Stimulated activated CD8-positive, alpha-beta memory T cell treated with anti-CD3 and anti-CD28 coated beads, Interleukin-7, amount 100 ng/mL, for 48 hours (primary cell): Measurements from ENCODE around the gene CACNA1C.
"Not testable (repeated sequence)": the region's sequence is repeated elsewhere in the genome, so short reads cannot be mapped to it uniquely, and the experiment has no call there.

Source experiments
- DNase-seq, 2 donors: peaks; one replicate each; pipeline ENCODE4 v3.0.0-alpha.2; 2020; ENCODE audit warnings: low read depth in 1 of 2; ENCODE audit errors: extremely low read depth in 1 of 2

Gene CACNA1C

GRCh38 chr12:2672863-2673262 lies 620.1 kb downstream of the CACNA1C start:
- DNase-seq, result no peak

- no peak for DNase-seq
These were observed 621.4 kb downstream of the CACNA1C start for GRCh38 chr12:2673966-2674810.

GRCh38 chr12:2675776-2676175 lies 623.0 kb downstream of the CACNA1C start:
- DNase-seq, result no peak

- no peak for DNase-seq
These were observed 624.5 kb downstream of the CACNA1C start for GRCh38 chr12:2677142-2677880.

- no peak for DNase-seq
These were observed 625.6 kb downstream of the CACNA1C start for GRCh38 chr12:2678426-2678825.

GRCh38 chr12:2679068-2679815 lies 626.5 kb downstream of the CACNA1C start:
- no peak for DNase-seq

- no peak for DNase-seq
These were observed 627.3 kb downstream of the CACNA1C start for GRCh38 chr12:2679816-2680675.

- DNase-seq, result no peak
These were observed 627.9 kb downstream of the CACNA1C start for GRCh38 chr12:2680676-2681039.

GRCh38 chr12:2681450-2682205 lies 628.8 kb downstream of the CACNA1C start:
- DNase-seq, result no peak

- no peak for DNase-seq
These were observed 629.8 kb downstream of the CACNA1C start for GRCh38 chr12:2682296-2683251.

- no peak for DNase-seq
These were observed 630.7 kb downstream of the CACNA1C start for GRCh38 chr12:2683283-2684025.

- not testable (repeated sequence) for DNase-seq
These were observed 631.2 kb downstream of the CACNA1C start for GRCh38 chr12:2684026-2684325.

GRCh38 chr12:2685620-2686279 lies 633.0 kb downstream of the CACNA1C start:
- not testable (repeated sequence) for DNase-seq

GRCh38 chr12:2686280-2686646 lies 633.5 kb downstream of the CACNA1C start:
- no peak for DNase-seq

GRCh38 chr12:2687058-2687457 lies 634.3 kb downstream of the CACNA1C start:
- no peak for DNase-seq

- DNase-seq, result no peak
These were observed 634.9 kb downstream of the CACNA1C start for GRCh38 chr12:2687726-2688125.

GRCh38 chr12:2688381-2688931 lies 635.7 kb downstream of the CACNA1C start:
- DNase-seq, result no peak
